ENCODE measurements around the gene TFAP2C.

TFAP2C gene

DNA sequence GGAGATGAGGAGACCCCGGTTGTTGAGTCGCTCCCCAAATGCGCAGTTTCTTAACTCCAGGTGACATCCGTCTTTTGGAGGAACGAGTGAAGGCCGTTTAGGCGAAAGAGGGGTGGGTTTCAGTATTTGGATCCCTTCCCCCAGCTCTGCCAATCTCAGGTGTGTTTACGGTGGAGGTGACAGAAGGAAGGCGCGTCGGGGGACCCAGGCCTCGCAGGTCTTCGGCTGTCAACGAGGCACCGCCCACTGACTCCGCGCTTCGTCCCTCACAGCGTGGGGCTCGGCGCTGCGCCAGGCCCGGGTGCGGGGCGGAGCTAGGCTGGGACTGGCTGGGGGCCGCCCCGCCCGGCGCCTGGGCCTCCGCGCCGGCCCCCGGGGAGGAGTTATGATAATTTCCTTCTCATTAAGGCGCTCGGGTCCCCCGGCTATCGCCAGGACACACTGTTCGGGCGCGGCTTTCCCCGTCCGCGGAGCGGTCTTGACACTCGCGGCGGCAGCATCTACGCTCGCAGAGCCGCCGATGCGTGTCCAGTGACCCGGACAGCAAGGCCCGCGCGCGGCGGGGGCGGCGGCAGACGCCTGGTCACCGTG is at the start of gene TFAP2C:
Gene TFAP2C, plus strand, starts transcription at position 434 of the 591 bp plus-strand sequence. CDS start 239 bp downstream, outside the sequence.
- in situ Hi-C loops (cut with HindIII; ENCODE audit: low sequenced_read_pairs): no loop called here

DNA sequence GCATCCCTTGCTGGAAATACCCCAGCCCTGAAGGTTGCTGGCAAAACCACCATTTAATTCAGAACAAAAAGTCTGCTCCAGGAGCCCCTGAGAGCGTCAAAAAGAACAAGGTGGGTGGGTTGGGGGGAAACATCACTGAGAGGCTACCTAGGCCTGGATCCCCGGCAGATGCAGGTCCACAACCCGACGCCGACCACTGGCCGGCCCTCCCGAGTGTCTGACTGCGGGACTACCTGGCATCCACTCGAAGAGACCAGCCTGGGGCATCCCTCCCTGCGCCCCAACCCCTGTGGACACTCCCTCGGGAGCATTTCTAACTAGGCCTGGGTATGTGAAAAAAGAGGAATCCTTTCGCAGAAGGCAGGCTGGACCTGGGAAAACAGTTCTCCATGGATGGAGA is 48.9 kb upstream of the TFAP2C start:
- in situ Hi-C loops (cut with HindIII; ENCODE audit: low sequenced_read_pairs): no loop called here

- in situ Hi-C loops (cut with HindIII; ENCODE audit: low sequenced_read_pairs): no loop called here
Observed at GRCh38 chr20:56581701-56582100, 47.4 kb upstream of the TFAP2C start.

GRCh38 chr20:56582542-56582941 is 46.6 kb upstream of the TFAP2C start:
- in situ Hi-C loops (cut with HindIII; ENCODE audit: low sequenced_read_pairs): no loop called here

DNA sequence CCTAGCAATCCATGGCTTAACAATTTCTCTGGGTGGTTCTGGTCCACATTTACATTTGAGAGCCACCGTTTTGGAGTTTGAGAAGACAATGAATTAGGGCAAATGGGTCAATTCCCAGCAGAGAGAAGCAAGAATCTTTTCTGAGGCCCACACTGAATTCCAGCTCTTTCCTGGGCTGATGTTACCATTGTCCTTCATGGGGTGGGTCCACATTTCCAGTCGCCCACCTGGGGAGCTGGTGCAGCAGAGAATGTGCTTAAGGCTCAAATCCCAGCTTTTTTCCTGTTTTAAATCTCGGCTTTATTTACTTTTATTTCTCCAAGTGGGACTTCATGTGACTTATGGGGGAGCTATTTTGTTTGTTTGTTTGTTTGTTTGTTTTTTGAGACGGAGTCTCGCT is 44.2 kb upstream of the TFAP2C start:
- in situ Hi-C loops (cut with HindIII; ENCODE audit: low sequenced_read_pairs): no loop called here

GRCh38 chr20:56587307-56588041 is 41.6 kb upstream of the TFAP2C start:
- in situ Hi-C loops (cut with HindIII; ENCODE audit: low sequenced_read_pairs): no loop called here

- in situ Hi-C loops (cut with HindIII; ENCODE audit: low sequenced_read_pairs): no loop called here
Observed at GRCh38 chr20:56588996-56589395, 40.1 kb upstream of the TFAP2C start.

DNA sequence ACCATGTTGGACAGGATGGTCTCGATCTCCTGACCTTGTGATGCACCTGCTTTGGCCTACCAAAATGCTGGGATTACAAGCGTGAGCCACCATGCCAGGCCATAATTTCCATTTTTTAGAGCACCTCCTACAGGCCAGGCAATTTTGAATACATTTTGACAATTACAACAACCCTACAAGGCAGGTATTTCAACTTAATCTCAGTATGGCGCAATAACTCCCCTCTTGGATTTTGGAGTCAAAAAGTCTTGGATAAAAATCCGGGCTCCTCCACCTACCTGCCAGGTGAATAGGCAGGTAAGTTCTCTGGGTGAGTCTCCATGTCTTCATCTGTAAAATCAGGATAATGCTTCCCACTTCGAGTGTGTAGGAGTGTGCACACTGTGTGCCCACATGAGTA is 39.5 kb upstream of the TFAP2C start:
- in situ Hi-C loops (cut with HindIII; ENCODE audit: low sequenced_read_pairs): no loop called here

DNA sequence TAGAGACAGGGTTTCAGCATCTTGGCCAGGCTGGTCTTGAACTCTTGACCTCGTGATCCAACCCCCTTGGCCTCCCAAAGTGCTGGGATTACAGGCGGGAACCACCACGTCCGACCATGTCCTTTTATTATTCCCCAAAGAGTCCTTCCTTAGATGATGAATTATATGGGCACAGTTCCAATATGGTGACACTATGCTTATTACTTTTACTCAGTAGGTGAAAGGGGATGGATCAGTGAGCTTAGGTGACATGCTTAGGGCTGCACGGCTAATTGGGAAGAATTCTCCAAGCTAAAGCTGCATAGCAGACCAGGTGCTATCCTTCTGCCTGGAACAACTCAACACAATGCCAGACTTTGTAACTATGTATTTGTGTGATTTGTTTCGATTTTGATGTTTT is 38.2 kb upstream of the TFAP2C start:
- in situ Hi-C loops (cut with HindIII; ENCODE audit: low sequenced_read_pairs): no loop called here

DNA sequence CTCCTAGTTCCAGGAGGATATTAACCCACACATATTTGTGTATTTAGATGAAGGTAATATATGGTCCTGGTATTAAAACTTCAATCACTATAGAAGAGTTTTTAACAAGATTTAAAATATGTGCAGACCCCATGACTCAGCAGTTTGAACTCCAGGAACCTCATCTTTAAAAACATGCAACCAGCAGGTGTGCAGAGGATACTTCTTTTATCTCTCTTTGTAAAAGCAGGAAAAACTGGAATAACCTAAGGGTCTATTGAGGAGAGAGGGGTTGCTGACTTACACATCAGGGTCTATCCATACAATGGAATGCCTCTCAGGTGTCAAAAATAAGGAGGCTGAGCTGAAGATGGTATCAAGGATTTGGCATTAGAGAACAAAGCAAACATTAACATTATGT is 36.9 kb upstream of the TFAP2C start:
- in situ Hi-C loops (cut with HindIII; ENCODE audit: low sequenced_read_pairs): no loop called here

- in situ Hi-C loops (cut with HindIII; ENCODE audit: low sequenced_read_pairs): no loop called here
Observed at GRCh38 chr20:56592817-56593216, 36.3 kb upstream of the TFAP2C start.

DNA sequence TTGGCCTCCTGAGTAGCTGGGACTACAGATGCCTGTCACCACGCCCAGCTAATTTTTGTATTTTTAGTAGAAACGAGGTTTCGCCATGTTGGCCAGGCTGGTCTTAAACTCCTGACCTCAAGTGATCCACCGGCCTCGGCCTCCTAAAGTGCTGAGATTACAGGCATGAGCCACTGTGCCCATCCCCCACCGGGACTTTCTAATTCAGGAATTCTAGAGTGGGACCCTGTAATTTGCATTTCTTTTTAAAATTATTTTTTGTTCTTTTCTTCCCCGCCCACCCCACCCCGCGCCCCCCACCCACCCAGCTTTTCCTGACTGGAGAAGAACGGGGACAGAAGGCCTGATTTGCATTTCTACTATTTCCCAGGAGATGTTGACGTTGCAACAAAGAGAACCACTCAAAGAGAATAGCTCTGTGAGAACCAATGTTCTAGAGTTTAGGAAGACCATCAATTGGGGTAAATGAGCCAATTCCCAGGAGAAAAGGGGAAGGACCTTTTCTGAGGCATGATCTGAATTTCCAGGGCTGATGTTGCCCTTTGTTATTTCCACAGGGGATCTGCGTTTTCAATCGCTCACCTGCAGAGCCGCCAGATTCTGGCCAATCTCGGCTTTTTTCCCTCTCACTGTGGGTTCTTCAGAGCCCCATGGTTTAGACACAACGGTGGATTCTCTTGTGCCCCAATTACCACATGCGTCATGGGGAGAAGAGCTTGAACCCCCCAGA is 33.2 kb upstream of the TFAP2C start:
- in situ Hi-C loops (cut with HindIII; ENCODE audit: low sequenced_read_pairs): no loop called here

DNA sequence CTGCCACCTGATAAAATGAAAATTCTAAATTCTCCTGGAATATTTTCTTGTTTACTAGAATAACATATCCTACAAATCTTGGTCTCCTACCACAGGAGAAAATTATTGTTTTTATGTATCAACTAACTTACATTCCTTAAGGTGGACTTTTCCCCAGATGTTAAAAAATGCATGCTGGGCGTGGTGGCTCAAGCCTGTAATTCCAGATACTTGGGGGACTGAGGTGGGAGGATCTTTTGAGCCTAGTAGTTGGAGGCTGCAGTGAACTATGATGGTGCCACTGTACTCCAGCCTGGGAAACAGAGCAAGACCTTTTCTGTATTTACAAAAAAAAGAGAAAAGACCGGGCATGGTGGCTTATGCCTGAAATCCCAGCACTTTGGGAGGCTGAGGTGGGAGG is 27.9 kb upstream of the TFAP2C start:
- in situ Hi-C loops (cut with HindIII; ENCODE audit: low sequenced_read_pairs): no loop called here

- in situ Hi-C loops (cut with HindIII; ENCODE audit: low sequenced_read_pairs): no loop called here
Observed at GRCh38 chr20:56604673-56605072, 24.4 kb upstream of the TFAP2C start.

DNA sequence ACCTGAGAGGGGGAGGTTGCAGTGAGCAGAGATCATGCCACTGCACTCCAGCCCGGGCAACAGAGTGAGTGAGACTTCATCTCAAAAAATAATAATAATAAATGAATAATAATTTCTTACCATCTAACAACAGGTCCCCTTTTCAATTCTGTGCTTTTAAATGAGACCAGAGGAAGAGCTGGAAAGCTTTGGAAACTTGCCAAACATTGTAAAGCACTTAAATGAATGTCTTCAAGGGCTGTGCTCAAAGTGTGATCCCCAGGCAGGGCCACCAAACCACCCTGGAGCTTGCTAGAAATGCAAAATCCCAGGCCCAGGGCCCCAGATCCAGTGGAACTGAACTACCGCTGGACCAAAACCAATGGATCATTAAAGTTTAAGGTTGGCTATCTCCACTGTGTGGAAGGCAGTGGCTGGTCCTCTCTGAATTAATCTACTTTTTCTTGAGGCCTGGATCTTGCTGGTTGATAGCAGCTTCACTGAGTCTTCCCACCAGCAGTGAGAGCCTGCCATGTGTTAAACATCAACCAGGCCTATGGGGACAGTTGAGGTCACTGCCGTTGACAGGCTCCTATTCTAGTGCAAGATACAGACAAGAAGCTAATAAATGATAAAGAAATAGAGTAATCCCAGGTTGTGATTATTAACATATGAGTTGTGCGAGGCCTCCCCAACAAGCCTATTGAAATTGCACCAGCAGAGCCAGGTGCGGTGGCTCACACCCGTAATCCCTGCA is 23.7 kb upstream of the TFAP2C start:
- in situ Hi-C loops (cut with HindIII; ENCODE audit: low sequenced_read_pairs): no loop called here

DNA sequence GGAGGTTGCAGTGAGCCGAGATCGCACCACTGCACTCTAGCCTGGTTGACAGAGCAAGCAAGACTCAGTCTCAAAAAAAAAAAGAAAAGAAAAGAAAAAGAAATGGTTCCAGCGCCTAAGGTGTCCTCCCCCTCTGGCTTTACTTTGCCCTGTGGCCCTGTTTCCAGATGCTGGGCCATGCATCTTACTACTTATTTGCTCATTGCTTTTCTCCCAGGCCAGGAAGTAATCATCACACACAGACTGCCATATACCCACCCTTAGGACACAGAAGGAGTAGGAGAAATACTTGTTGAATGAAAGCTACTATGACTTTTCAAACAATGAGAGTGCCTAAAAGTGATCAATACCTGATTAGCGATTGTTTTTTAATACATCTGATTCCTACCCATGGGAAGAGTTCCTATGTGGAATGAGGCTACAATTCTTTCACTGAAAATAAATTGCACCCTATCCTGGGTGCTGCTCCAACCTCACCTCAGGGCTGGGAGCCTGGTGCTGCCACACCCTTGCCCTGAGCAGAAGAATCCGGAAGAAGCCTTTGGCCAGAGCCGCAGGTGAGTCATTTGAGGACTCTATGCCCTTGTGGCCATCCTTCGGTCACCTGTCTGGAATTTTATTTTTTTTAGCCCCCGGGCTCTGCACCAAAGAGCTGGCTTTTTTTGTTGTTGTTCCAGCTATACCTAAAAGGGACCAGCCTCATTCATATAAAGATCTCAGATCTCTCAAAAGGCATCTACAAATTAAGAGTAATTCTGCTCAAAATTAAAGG is 22.7 kb upstream of the TFAP2C start:
- in situ Hi-C loops (cut with HindIII; ENCODE audit: low sequenced_read_pairs): no loop called here

GRCh38 chr20:56607061-56607704 is 21.9 kb upstream of the TFAP2C start:
- in situ Hi-C loops (cut with HindIII; ENCODE audit: low sequenced_read_pairs): no loop called here

GRCh38 chr20:56608376-56608775 is 20.7 kb upstream of the TFAP2C start:
- in situ Hi-C loops (cut with HindIII; ENCODE audit: low sequenced_read_pairs): no loop called here

GRCh38 chr20:56609321-56609720 is 19.8 kb upstream of the TFAP2C start:
- in situ Hi-C loops (cut with HindIII; ENCODE audit: low sequenced_read_pairs): no loop called here

DNA sequence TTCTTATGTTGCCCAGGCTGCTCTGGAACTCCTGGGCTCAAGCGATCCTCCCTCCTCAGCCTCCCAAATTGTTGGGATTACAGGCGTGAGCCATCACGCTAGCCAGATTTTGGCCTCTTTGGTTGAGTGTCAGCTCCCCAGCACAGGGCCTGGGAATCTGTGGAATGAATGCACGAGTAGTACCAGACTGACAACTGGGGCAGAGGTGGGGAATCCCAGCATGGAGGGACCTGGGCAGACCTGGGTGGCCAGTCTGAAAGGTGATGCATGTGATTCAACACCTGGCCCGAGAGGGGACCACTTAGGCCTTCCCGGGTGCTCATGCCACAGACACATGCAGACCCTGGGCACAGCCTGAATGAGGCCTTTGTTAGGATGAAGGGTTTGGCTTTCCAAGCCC is 19.0 kb upstream of the TFAP2C start:
- in situ Hi-C loops (cut with HindIII; ENCODE audit: low sequenced_read_pairs): no loop called here

Measured in DLD1 (cell line).